Osteoblast (primary cell): ENCODE data around the gene ZNF280C. TPM values are rescaled to one million over a fixed set of nuclear protein-coding genes. Genes with fewer than 3 reads are reported as not detected.

ENCODE experiments used
- DNase-seq: peaks from one replicate; pipeline ENCODE4 v3.0.0; 2011; ENCODE audit warnings: low spot score, mixed read lengths; ENCODE audit not compliant: insufficient read length; ENCODE audit errors: missing footprints
- H2AFZ ChIP-seq: 2 replicates; pipeline ENCODE4 v1.6.0; 2011; ENCODE audit warnings: mild to moderate bottlenecking, low read length
- H3K27ac ChIP-seq: 2 replicates; pipeline ENCODE4 v1.5.1; 2011; ENCODE audit warnings: mild to moderate bottlenecking, low read depth, low read length, moderate library complexity
- H3K27me3 ChIP-seq: 2 replicates; pipeline ENCODE4 v1.6.0; 2012; ENCODE audit warnings: mild to moderate bottlenecking, control low read depth, inconsistent platforms, low read length, moderate library complexity; ENCODE audit not compliant: insufficient read depth
- H3K36me3 ChIP-seq: 2 replicates; pipeline ENCODE4 v1.5.1; 2011; ENCODE audit warnings: mild to moderate bottlenecking, low read length, control low read depth, moderate library complexity; ENCODE audit not compliant: insufficient read depth
- H3K4me1 ChIP-seq: 2 replicates; pipeline ENCODE4 v1.5.1; 2011; ENCODE audit warnings: mild to moderate bottlenecking, low read length, control low read depth, moderate library complexity; ENCODE audit not compliant: insufficient read depth
- H3K4me2 ChIP-seq: 2 replicates; pipeline ENCODE4 v1.6.0; 2011; ENCODE audit warnings: mild to moderate bottlenecking, low read length; ENCODE audit not compliant: insufficient read depth
- H3K4me3 ChIP-seq: fragments of 200-600 bp; sonication (generic); 3 replicates; pipeline ENCODE4 v1.5.1; 2012; ENCODE audit warnings: mild to moderate bottlenecking, low read length, inconsistent platforms; ENCODE audit not compliant: insufficient read depth
- H3K79me2 ChIP-seq: 2 replicates; pipeline ENCODE4 v1.6.0; 2012; ENCODE audit warnings: mild to moderate bottlenecking, low read length, control low read depth, inconsistent platforms; ENCODE audit not compliant: insufficient read depth
- H3K9me3 ChIP-seq: 2 replicates; pipeline ENCODE4 v1.5.1; 2011; ENCODE audit warnings: low read depth, low read length, control low read depth
- H4K20me1 ChIP-seq: 2 replicates; pipeline ENCODE4 v1.6.0; 2012; ENCODE audit warnings: mild to moderate bottlenecking, low read length, control low read depth; ENCODE audit not compliant: insufficient read depth
- total RNA-seq: library from RNA; depleted of rRNA; stranded (reverse); fragments of >200 nt; gene quantifications from 2 replicates; pipeline ENCODE4 v1.2.3, GENCODE V29; 2012
- TF ChIP-seq, protein P1 (sequence below): IDR thresholded peaks from 2 replicates; pipeline ENCODE4 v1.5.1; 2011; ENCODE audit warnings: mild to moderate bottlenecking, low read depth, low read length, moderate library complexity; ENCODE audit errors: extremely low read depth

ZNF280C gene
- total RNA-seq, 1 donor = 5.4 TPM

DNA sequence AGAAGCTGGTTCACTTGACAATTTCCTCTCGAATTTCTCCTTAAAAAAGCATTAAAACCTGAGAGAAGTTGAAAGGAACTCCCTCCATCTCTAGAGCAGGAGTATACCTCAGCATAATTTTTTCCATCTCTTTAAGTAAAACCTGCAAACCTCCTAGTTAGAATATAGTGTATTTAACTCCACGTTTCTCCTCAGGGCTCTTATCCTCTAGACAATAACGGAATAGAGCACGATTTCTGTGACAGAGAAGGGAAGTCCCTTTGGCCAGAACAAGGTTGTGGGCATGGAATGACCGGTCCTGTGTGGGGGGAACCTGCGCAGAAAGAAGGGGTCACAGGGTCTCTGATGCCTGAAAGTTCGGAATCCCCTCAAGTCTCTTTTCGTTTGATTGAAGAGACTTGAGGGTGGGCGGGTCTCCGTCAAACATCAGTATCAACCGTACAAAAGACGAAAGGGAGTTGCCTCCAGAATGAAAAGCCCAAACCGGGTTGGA is 697 bp downstream of the ZNF280C start:
- Histone ChIP-seq H3K36me3 (no peaks in the 10 kb centered on the region), H3K4me1 (peaks cover 12% of the 10 kb centered on the region), H3K27ac (peak overlapping the region; percentile 58), H3K9me3 (no peaks in the 10 kb centered on the region), H3K4me2 (peak overlapping the region; percentile 72), H3K27me3 (peaks cover 4% of the 10 kb centered on the region), H4K20me1 (no peaks in the 10 kb centered on the region), H2AFZ (peak overlapping the region; percentile 73), H3K4me3 (peak overlapping the region; percentile 76), H3K79me2 (peaks cover 24% of the 10 kb centered on the region)
- TF ChIP-seq, protein P1, sequence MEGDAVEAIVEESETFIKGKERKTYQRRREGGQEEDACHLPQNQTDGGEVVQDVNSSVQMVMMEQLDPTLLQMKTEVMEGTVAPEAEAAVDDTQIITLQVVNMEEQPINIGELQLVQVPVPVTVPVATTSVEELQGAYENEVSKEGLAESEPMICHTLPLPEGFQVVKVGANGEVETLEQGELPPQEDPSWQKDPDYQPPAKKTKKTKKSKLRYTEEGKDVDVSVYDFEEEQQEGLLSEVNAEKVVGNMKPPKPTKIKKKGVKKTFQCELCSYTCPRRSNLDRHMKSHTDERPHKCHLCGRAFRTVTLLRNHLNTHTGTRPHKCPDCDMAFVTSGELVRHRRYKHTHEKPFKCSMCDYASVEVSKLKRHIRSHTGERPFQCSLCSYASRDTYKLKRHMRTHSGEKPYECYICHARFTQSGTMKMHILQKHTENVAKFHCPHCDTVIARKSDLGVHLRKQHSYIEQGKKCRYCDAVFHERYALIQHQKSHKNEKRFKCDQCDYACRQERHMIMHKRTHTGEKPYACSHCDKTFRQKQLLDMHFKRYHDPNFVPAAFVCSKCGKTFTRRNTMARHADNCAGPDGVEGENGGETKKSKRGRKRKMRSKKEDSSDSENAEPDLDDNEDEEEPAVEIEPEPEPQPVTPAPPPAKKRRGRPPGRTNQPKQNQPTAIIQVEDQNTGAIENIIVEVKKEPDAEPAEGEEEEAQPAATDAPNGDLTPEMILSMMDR = no peak
- no peak for DNase-seq

DNA sequence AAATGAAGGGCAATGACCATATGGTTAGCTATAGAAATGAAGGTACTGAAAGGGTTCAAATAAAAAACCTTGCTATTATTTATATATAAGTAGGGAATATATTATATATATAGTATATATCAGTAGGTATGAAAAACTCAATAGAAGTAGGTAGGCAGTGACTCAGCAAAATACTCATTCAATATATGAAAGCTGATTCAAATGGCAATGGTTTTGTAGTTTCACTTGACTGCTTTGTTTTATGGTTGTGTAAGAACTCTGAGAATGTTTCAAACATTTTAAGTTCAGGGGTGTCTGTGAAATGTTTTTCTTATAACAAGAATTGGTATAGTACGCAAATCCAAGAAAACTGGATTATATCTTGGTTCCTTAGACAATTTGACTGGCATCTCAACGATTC is 4.1 kb downstream of the ZNF280C start:
- TF ChIP-seq, protein P1 = no peak
- Histone ChIP-seq H3K27me3 (no peaks in the 10 kb centered on the region), H3K4me2 (no peak overlapping the region), H3K27ac (no peak overlapping the region), H3K9me3 (no peaks in the 10 kb centered on the region), H3K4me3 (no peak overlapping the region), H4K20me1 (no peaks in the 10 kb centered on the region), H3K79me2 (peaks cover 24% of the 10 kb centered on the region), H2AFZ (no peak overlapping the region), H3K36me3 (no peaks in the 10 kb centered on the region), H3K4me1 (peaks cover 12% of the 10 kb centered on the region)
- no peak for DNase-seq

DNA sequence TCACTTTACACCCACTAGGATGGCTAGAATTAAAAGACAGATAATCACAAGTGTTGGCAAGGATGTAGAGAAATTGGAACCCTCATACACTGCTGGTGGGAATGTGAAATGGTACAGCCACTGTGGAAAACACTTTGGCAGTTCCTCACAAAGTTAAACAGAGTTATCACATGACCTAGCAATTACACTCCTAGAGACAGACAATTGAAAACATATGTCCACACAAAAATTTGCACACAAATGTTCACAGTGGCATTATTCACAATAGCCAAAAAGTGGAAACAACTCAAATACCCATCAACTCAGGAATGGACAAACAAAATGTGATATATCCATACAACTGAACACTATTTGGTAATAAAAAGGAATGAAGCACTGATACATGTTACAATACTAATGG is 5.7 kb downstream of the ZNF280C start:
- H3K36me3 ChIP-seq = no peaks in the 10 kb centered on the region
- H3K4me2 ChIP-seq = no peak overlapping the region
- TF ChIP-seq, protein P1 = no peak
- H3K4me3 ChIP-seq = no peak overlapping the region
- H4K20me1 ChIP-seq = no peaks in the 10 kb centered on the region
- H3K79me2 ChIP-seq = peaks cover 24% of the 10 kb centered on the region
- no peak for DNase-seq
- no peaks in the 10 kb centered on the region for H3K27me3 ChIP-seq
- H3K27ac ChIP-seq = no peak overlapping the region
- H3K4me1 ChIP-seq = peaks cover 12% of the 10 kb centered on the region
- no peak overlapping the region for H2AFZ ChIP-seq
- H3K9me3 ChIP-seq = no peaks in the 10 kb centered on the region

DNA sequence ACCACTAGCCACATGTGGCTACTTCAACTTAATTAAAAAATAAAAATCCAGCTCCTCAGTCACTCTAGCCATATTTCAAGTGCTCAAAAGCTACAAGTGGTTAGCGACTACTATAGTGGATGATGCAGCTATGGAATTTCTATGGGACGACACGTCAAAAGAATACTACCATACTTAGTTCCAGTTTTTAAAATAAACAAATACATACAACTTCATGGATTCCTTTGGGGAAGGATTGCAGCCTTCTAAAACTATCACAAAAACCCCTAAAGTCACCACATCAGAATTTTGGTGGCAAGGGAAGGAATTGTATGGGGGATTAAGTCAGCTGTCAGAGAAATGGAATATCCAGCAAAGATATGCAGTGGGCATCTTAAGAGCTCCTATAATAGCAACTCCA is 6.5 kb downstream of the ZNF280C start:
- H3K79me2 ChIP-seq = peaks cover 20% of the 10 kb centered on the region

More for the DNA sequence above, 6.5 kb downstream of the ZNF280C start:
- no peak overlapping the region for H3K4me2 ChIP-seq
- no peak for DNase-seq
- H3K4me1 ChIP-seq = peaks cover 8% of the 10 kb centered on the region
- H3K27ac ChIP-seq = no peak overlapping the region
- H3K27me3 ChIP-seq = no peaks in the 10 kb centered on the region
- no peaks in the 10 kb centered on the region for H4K20me1 ChIP-seq
- H3K4me3 ChIP-seq = no peak overlapping the region
- H3K9me3 ChIP-seq = no peaks in the 10 kb centered on the region
- no peaks in the 10 kb centered on the region for H3K36me3 ChIP-seq
- TF ChIP-seq, protein P1 = no peak
- H2AFZ ChIP-seq = no peak overlapping the region
